Hepatocyte (in vitro differentiated cells): ENCODE results near the gene PUM2.

Experiments
- CTCF ChIP-seq: fragments of 200-600 bp; sonication (generic); IDR thresholded peaks from 2 replicates; pipeline ENCODE4 v1.5.1; 2016; ENCODE audit warnings: antibody characterized with exemption, mild to moderate bottlenecking; ENCODE audit not compliant: poor library complexity
- EZH2 ChIP-seq: fragments of 200-600 bp; sonication (generic); IDR thresholded peaks from 2 replicates; pipeline ENCODE4 v1.6.1; 2016; ENCODE audit warnings: antibody characterized with exemption, mild to moderate bottlenecking, borderline replicate concordance
- EZH2phosphoT487 ChIP-seq: fragments of 200-600 bp; sonication (generic); IDR thresholded peaks from one replicate; pipeline ENCODE4 v1.6.1; 2018; ENCODE audit warnings: antibody characterized with exemption, mild to moderate bottlenecking, low read depth, moderate library complexity; ENCODE audit not compliant: unreplicated experiment, severe bottlenecking

DNA sequence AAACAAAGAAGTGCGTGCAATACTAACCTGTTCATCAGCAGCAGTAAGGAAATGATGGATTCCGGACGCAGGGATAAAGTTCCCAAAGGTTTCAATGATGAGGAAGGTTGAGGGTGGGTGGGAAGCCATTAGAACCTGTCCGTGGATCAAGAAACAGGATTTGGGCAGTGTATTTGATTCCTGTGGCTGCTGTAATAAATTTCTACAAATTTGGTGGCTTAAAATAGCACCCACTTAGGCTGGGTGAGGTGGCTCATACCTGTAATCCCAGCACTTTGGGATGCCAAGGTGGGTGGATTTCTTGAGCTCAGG lies 120.6 kb downstream of the PUM2 start:
- TF ChIP-seq CTCF (no peak), EZH2 (no peak), EZH2phosphoT487 (no peak)
